ENCODE measurements around the gene NIN.
"Not testable (repeated sequence)": the region's sequence is repeated elsewhere in the genome, so short reads cannot be mapped to it uniquely, and the experiment has no call there.

Gene NIN

DNA sequence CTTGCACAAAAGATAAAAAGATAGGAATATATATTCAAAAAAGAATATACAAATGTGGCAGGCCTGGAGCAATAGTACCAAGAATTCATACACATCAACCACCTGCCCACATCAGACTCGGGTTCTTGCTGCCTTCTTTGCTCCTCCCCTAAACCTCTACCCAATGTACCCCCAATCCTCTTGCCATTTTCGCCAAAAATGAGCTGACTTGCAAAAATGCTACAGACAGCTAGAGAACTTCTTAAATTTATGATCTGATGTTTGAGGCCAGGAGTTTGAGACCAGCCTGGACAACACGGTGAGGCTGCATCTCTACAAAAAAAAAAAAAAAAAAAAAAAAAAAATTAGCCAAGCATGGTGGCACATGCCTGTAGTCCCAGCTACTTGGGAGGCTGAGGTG is 119.9 kb downstream of the NIN start:
- DNase-seq (ENCODE audit: low read depth): no peak
- H3K4me3 ChIP-seq (ENCODE audit: low read depth, low read length): no peak overlapping the region
- TF ChIP-seq, protein P1, sequence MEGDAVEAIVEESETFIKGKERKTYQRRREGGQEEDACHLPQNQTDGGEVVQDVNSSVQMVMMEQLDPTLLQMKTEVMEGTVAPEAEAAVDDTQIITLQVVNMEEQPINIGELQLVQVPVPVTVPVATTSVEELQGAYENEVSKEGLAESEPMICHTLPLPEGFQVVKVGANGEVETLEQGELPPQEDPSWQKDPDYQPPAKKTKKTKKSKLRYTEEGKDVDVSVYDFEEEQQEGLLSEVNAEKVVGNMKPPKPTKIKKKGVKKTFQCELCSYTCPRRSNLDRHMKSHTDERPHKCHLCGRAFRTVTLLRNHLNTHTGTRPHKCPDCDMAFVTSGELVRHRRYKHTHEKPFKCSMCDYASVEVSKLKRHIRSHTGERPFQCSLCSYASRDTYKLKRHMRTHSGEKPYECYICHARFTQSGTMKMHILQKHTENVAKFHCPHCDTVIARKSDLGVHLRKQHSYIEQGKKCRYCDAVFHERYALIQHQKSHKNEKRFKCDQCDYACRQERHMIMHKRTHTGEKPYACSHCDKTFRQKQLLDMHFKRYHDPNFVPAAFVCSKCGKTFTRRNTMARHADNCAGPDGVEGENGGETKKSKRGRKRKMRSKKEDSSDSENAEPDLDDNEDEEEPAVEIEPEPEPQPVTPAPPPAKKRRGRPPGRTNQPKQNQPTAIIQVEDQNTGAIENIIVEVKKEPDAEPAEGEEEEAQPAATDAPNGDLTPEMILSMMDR (IDR thresholded peaks at IDR 0.05; ENCODE audit: insufficient read depth, low read depth, low read length, missing control alignments): no peak

DNA sequence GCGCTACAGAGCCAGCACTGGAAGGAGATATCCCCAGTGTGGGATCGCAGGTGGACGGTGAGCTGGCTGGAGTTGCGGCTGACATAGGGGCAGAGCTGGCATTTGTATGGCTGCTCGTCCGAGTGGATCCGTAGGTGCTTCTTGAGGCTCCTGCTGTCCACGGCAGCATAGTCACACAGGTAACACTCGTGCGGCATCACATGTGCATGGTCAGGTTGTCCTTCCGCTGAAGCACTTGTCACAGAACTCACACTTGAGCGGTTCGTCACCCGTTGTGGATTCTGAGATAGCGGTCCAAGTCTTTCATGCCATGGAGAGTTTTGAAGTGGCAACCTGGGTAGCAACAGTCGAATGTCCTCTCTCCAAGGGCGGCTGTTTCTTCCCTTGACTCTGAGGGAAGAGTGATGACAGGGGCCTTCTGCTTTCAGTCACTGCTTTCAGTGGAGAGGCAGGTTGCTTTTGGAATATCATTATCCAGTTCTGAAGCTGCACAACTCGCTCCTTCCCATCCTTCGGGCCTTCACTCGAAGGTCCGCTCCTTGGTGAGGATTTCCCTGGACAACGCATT is 125.9 kb downstream of the NIN start:
- H3K4me3 ChIP-seq (ENCODE audit: low read depth, low read length): no peak overlapping the region
- TF ChIP-seq, protein P1 (IDR thresholded peaks at IDR 0.05; ENCODE audit: insufficient read depth, low read depth, low read length, missing control alignments): no peak
- DNase-seq (ENCODE audit: low read depth): no peak

DNA sequence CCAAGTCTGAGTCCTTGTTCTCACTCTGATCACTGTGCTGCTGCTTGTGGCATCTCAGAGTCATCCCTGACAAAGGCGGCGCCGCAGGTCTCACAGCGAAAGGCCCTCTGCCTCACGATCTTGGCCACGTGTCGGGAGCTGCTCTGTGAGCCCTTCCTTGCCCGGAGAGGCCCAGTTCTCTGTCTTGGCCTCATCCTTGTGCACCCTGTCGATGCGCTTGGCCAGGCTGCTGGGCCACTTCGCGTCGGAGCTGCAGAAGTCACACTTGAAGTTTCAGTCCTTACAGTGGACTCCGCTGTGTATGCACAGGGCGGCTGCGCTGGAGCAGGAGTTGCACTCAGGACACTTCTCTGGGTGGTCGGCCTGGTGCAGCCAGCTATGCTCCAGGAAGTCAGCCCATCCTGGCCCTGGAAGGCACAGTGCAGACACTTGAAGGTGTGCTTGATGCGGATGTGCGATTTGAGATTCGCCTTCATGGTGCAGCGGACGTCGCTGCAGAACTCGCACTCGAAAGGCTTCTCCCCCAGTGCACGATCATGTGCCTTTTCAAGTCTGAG is 126.4 kb downstream of the NIN start:
- DNase-seq (ENCODE audit: low read depth): no peak
- TF ChIP-seq, protein P1 (IDR thresholded peaks at IDR 0.05; ENCODE audit: insufficient read depth, low read depth, low read length, missing control alignments): no peak

DNA sequence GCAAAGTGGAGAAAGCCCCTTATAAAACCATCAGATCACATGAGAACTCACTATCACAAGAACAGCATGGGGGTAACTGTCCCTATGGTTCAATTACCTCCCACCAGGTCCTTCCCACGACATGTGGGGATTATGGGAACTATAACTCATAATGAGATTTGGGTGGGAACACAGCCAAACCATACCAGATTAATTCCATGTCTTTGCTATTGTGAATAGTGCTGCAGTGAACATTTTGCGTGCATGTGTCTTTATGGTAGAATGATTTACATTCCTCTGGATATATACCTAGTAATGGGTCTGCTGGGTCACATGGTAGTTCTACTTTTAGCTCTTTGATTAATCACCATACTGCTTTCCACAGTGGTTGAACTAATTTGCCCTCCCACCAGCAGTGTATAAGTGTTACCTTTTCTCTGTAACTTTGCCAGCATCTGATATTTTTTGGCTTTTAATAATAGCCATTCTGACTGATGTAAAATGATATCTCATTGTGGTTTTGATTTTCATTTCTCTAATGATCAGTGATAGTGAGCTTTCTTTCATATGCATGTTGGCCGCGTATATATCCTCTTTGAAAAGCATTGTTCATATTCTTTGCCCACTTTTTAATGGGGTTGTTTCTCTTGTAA is 133.2 kb downstream of the NIN start:
- TF ChIP-seq, protein P1 (IDR thresholded peaks at IDR 0.05; ENCODE audit: insufficient read depth, low read depth, low read length, missing control alignments): no peak
- no peak for DNase-seq (ENCODE audit: low read depth)

More for the DNA sequence above, 126.4 kb downstream of the NIN start:
- no peak overlapping the region for H3K4me3 ChIP-seq (ENCODE audit: low read depth, low read length)

DNA sequence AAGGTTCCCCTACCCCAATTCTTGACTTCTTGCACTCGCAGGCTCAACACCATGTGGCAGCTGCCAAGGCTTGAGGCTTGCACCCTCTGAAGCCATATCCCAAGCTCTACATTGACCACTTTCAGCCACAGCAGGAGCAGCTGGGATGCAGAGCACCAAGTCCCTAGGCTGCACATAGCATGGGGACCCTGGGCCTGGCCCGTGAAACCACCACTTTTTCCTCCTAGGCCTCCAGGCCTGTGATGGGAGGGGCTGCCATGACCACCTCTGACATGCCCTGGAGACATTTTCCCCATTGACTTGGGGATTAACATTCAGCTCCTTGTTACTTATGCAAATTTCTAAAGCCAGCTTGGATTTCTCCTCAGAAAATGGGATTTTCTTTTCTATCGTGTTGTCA is 136.7 kb downstream of the NIN start:
- not testable (repeated sequence) for DNase-seq (ENCODE audit: low read depth); H3K4me3 ChIP-seq (ENCODE audit: low read depth, low read length)

More for the DNA sequence above, 133.2 kb downstream of the NIN start:
- no peak overlapping the region for H3K4me3 ChIP-seq (ENCODE audit: low read depth, low read length)

DNA sequence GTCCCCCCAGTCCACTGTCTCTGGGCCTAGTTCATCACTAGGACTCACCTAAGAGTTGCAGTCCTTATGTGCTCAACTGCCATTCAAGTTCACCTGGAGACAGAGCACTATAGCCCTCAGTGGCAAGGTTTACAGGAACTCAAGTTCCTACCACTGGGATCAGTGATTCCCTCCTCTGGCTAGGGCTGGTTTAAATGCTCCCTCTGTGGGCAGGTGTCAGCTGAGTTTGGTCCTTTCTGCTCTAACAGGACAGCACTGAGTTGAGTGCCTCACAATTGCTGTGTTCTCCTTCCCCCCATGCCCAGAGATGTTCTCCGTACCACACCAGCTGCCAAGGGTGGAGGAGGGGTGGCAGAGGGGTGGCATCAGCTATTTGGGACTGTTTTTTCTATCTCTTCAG is 142.1 kb downstream of the NIN start:
- TF ChIP-seq, protein P1 (IDR thresholded peaks at IDR 0.05; ENCODE audit: insufficient read depth, low read depth, low read length, missing control alignments): no peak

DNA sequence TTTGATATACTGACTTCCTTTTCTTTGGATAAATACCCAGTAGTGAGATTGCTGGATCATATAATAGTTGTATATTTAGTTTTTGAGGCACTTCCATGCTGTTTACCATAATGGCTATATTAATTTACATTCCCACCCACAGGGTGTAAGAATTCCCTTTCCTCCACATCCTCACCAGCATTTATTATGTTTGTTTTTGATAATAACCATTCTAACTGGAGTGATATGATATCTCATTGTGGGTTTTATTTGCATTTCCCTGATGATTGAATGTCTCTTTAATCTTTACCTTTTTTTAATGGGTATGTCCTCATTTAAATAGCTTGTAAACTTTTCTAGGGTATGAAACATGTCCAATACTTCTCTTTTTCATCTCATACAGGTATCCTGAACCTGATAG is 151.3 kb downstream of the NIN start:
- TF ChIP-seq, protein P1 (IDR thresholded peaks at IDR 0.05; ENCODE audit: insufficient read depth, low read depth, low read length, missing control alignments): no peak
- no peak for DNase-seq (ENCODE audit: low read depth)
- H3K4me3 ChIP-seq (ENCODE audit: low read depth, low read length): no peak overlapping the region

More for the DNA sequence above, 142.1 kb downstream of the NIN start:
- H3K4me3 ChIP-seq (ENCODE audit: low read depth, low read length): no peak overlapping the region
- DNase-seq (ENCODE audit: low read depth): no peak
